K562 (cell line): Measurements from ENCODE around the gene ADGRL3.

Experiments
- CTCF ChIP-seq, 3 experiments: IDR thresholded peaks in 2 of 3; conservative IDR thresholded peaks in 1 of 3; 2 replicates each; pipeline ENCODE4 v1.5.1; 2011 to 2012; ENCODE audit warnings: low read length in 3 of 3, mild to moderate bottlenecking in 3 of 3, control low read depth in 2 of 3, improper control_type of control experiment in 1 of 3, inconsistent platforms in 1 of 3, low read depth in 1 of 3, mixed read lengths in 1 of 3, moderate library complexity in 1 of 3; ENCODE audit not compliant: insufficient read depth in 2 of 3
- FOS ChIP-seq: IDR thresholded peaks from 3 replicates; pipeline ENCODE4 v1.6.1; 2011; ENCODE audit not compliant: insufficient read length; ENCODE audit errors: extremely low read depth
- NFRKB ChIP-seq: fragments of 450-650 bp; IDR thresholded peaks from 2 replicates; pipeline ENCODE4 v1.6.1; 2016; ENCODE audit warnings: low read depth
- YY1 ChIP-seq, 3 experiments: IDR thresholded peaks; 2 replicates each; pipeline ENCODE4 v1.6.1; 2011; ENCODE audit warnings: low read length in 2 of 3, mild to moderate bottlenecking in 2 of 3, moderate library complexity in 2 of 3, borderline replicate concordance in 1 of 3, control low read depth in 1 of 3, low read depth in 1 of 3; ENCODE audit not compliant: insufficient read depth in 3 of 3, insufficient replicate concordance in 2 of 3, control insufficient read depth in 1 of 3, insufficient read length in 1 of 3; ENCODE audit errors: extremely low read depth in 1 of 3
- ZNF830 ChIP-seq: fragments of 250-450 bp; sonication (Bioruptor Pico); IDR thresholded peaks from 2 replicates; pipeline ENCODE4 v1.5.0; 2021; ENCODE audit warnings: mild to moderate bottlenecking

GRCh38 chr4:61507091-61507490 lies 307.0 kb downstream of the ADGRL3 start:
- TF ChIP-seq CTCF (IDR thresholded peaks at IDR 0.05 in 2 of 3, conservative IDR thresholded peaks at IDR 0.05 in 1 of 3; ENCODE audit: insufficient read depth in 2 of 3, low read depth in 1 of 3, low read length in 3 of 3) (no peak), NFRKB (no peak), ZNF830 (CRISPR knock-in tag) (no peak), YY1 (IDR thresholded peaks at IDR 0.05; ENCODE audit: borderline replicate concordance in 1 of 3, control insufficient read depth in 1 of 3, extremely low read depth in 1 of 3, insufficient read depth in 3 of 3, insufficient read length in 1 of 3, insufficient replicate concordance in 2 of 3, low read depth in 1 of 3, low read length in 2 of 3) (no peak), FOS (no peak)
